Heart left ventricle (tissue), 13 donors: ENCODE data around the gene KCNK13.

ENCODE experiments used
- POLR2A ChIP-seq, 2 donors: fragments of 450-650 bp; IDR thresholded peaks; one replicate each; pipeline ENCODE4 v1.6.1; 2017; ENCODE audit warnings: antibody characterized with exemption in 2 of 2, mild to moderate bottlenecking in 2 of 2, moderate library complexity in 2 of 2
- TF ChIP-seq, protein P1 (sequence below), 12 donors: fragments of 200-600 bp; sonication (generic) in 4 of 12; IDR thresholded peaks; one replicate each; pipeline versions ENCODE4 v1.5.0 to v1.8.0; 2018 to 2022; ENCODE audit warnings: antibody characterized with exemption in 12 of 12, mild to moderate bottlenecking in 5 of 12
- donor health status: ischemic (EF 13 %, LVEDD 7.1; RV severe dilation, severe dysfunction).
- donor health status: DM: no; HTN: yes; CAD: no.
- donor health status: DM: no; HTN: no; CAD: no.
- donor health status: ischemic (EF 25% LVEDD 6.9; RV normal size, moderate dysfunction).
- donor health status: ischemic (EF 25% LVEDD 5.7; RV mildly dilated, moderate dysfunction).
- donor health status: ischemic (EF 35%, LVEDD 5.7; RV mildly dilated, moderate dysfunction).
- donor health status: nonischemic (EF 11% LVEDD 7.7; RV severe dilation, severe dysfunction).
- donor health status: DM: yes; HTN: yes; CAD: no.
- donor health status: PGD.
- donor health status: ischemic (EF 29% LVEDD 5.4; RV normal size, mild dysfunction).
- donor health status: nonischemic (EF 23%, LVEDD 6.1; RV moderate dilation, normal function).

DNA sequence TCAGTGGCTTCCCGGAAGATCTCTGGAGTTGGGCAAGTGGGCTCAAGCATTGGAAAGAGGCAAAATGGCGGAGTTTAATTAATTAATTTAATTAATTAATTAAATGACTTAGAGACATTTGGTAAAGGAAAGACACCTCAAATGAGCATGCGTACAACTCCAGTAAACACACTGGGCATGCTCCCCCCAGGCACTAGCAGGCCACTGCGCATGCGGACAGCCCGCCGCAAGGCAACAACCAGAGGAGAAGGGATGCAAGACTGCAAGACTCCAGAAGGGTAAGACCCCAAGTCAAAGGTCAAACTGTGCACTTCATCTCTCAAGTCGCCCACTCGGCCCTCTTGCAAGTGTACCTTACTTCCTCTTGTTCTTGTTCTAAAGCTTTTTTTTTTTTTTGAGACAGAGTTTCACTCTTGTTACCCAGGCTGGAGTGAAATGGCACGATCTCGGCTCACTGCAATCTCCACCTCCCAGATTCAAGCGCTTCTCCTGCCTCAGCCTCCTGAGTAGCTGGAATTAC is 136.8 kb downstream of the KCNK13 start:
- TF ChIP-seq, protein P1, sequence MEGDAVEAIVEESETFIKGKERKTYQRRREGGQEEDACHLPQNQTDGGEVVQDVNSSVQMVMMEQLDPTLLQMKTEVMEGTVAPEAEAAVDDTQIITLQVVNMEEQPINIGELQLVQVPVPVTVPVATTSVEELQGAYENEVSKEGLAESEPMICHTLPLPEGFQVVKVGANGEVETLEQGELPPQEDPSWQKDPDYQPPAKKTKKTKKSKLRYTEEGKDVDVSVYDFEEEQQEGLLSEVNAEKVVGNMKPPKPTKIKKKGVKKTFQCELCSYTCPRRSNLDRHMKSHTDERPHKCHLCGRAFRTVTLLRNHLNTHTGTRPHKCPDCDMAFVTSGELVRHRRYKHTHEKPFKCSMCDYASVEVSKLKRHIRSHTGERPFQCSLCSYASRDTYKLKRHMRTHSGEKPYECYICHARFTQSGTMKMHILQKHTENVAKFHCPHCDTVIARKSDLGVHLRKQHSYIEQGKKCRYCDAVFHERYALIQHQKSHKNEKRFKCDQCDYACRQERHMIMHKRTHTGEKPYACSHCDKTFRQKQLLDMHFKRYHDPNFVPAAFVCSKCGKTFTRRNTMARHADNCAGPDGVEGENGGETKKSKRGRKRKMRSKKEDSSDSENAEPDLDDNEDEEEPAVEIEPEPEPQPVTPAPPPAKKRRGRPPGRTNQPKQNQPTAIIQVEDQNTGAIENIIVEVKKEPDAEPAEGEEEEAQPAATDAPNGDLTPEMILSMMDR (IDR thresholded peaks at IDR 0.05), result no peak
- no peak for TF ChIP-seq POLR2A (IDR thresholded peaks at IDR 0.05)
